SK-N-MC (cell line): Measurements from ENCODE around the gene CHFR.

Source experiments
- EZH2 ChIP-seq: fragments of 200-600 bp; sonication (generic); IDR thresholded peaks from one replicate; pipeline ENCODE4 v1.6.1; 2017; ENCODE audit warnings: antibody characterized with exemption
- FOXP2 ChIP-seq: optimal IDR thresholded peaks from 2 replicates; pipeline ENCODE3; 2011; ENCODE audit warnings: mild to moderate bottlenecking, moderate library complexity; ENCODE audit not compliant: insufficient read depth; ENCODE audit errors: extremely low read length, control extremely low read depth
- POLR2AphosphoS5 ChIP-seq: IDR thresholded peaks from 2 replicates; pipeline ENCODE4 v1.6.1; 2012; ENCODE audit warnings: mild to moderate bottlenecking, low read depth, low read length, borderline replicate concordance

GRCh38 chr12:132804426-132804861 is 83.0 kb downstream of the CHFR start:
- TF ChIP-seq EZH2 (no peak), FOXP2 (no peak), POLR2AphosphoS5 (no peak)
